Lower lobe of right lung (tissue), 2 donors: Measurements from ENCODE around the gene AFAP1L1. TPM values are rescaled to one million over a fixed set of nuclear protein-coding genes. Genes with fewer than 3 reads are reported as not detected.

Experiments
- ATAC-seq, 2 donors: fragments of 200-7000 bp; cut with Tn5 transposase; one replicate each; pipeline ENCODE4 v1.9.1; 2020 to 2022; ENCODE audit warnings: mild to moderate bottlenecking in 2 of 2, moderate library complexity in 2 of 2
- DNase-seq: peaks from one replicate; pipeline ENCODE4 v3.0.0-alpha.2; 2020
- H3K27ac ChIP-seq: fragments of 200-600 bp; one replicate; pipeline ENCODE4 v1.8.0; 2022
- H3K27me3 ChIP-seq: fragments of 200-600 bp; one replicate; pipeline ENCODE4 v1.8.0; 2022; ENCODE audit warnings: low read depth
- H3K36me3 ChIP-seq: fragments of 200-600 bp; one replicate; pipeline ENCODE4 v1.8.0; 2022; ENCODE audit warnings: mild to moderate bottlenecking
- H3K4me1 ChIP-seq: fragments of 200-600 bp; one replicate; pipeline ENCODE4 v1.8.0; 2022
- H3K4me3 ChIP-seq: fragments of 200-600 bp; one replicate; pipeline ENCODE4 v1.8.0; 2022; ENCODE audit warnings: mild to moderate bottlenecking
- H3K9me3 ChIP-seq: fragments of 200-600 bp; one replicate; pipeline ENCODE4 v1.8.0; 2022
- CTCF ChIP-seq: fragments of 200-600 bp; IDR thresholded peaks from one replicate; pipeline ENCODE4 v1.8.0; 2022; ENCODE audit warnings: antibody characterized with exemption, mild to moderate bottlenecking
- intact Hi-C: fragments of 100-400 bp; cut with DNase I; formaldehyde crosslinking; loops from one replicate; pipeline ENCODE4 v1.11.0; 2022
- total RNA-seq: library from RNA; stranded (reverse); fragmentation: NEBNext Ultra II Directional; extraction: Animal tissue kit (Norgen Biotek cat#: 25700); gene quantifications from one replicate; pipeline ENCODE4 v1.2.1, GENCODE V29; 2021
- donor health status: DM: no; HTN: yes; CAD: no; lungs with severe emphysema.

AFAP1L1 gene
- total RNA-seq, 1 donor from 2014 or later, result 26.6 TPM

GRCh38 chr5:149357370-149358293 lies 86.0 kb downstream of the AFAP1L1 start, which contains the start of gene PCYOX1L:
PCYOX1L (plus strand) TSS chr5:149358046; CDS start chr5:149358069, 23 bp downstream.
- ATAC-seq (peak; percentile 100), DNase-seq (peak; percentile 98)
- peaks cover 27% of the 10 kb centered on the region for H3K36me3 ChIP-seq
- no peak for TF ChIP-seq CTCF
- peak within 1 kb of the TSS; percentile 79 for H3K27ac ChIP-seq
- H3K4me1 ChIP-seq, result peaks cover 25% of the 10 kb centered on the region
- intact Hi-C loops, result no loop called here
- peak within 1 kb of the TSS; percentile 78 for H3K4me3 ChIP-seq
- H3K27me3 ChIP-seq, result no peaks in the 10 kb centered on the region
- H3K9me3 ChIP-seq, result no peaks in the 10 kb centered on the region

GRCh38 chr5:149358294-149358651 lies 86.6 kb downstream of the AFAP1L1 start:
- TF ChIP-seq CTCF, result no peak
- no peaks in the 10 kb centered on the region for H3K9me3 ChIP-seq
- H3K36me3 ChIP-seq, result peaks cover 20% of the 10 kb centered on the region
- H3K27me3 ChIP-seq, result no peaks in the 10 kb centered on the region
- H3K4me1 ChIP-seq, result peaks cover 25% of the 10 kb centered on the region
- DNase-seq (peak; percentile 61), ATAC-seq (peak; percentile 67 to 69)
- H3K4me3 ChIP-seq, result peak overlapping the region; percentile 78
- intact Hi-C loops, result no loop called here
- peak overlapping the region; percentile 79 for H3K27ac ChIP-seq

- no peak overlapping the region for H3K27ac ChIP-seq
- DNase-seq, result no peak
- H3K36me3 ChIP-seq, result peaks cover 13% of the 10 kb centered on the region
- no peak overlapping the region for H3K4me3 ChIP-seq
- H3K27me3 ChIP-seq, result no peaks in the 10 kb centered on the region
- H3K9me3 ChIP-seq, result no peaks in the 10 kb centered on the region
- intact Hi-C loops, result no loop called here
- no peak for TF ChIP-seq CTCF
- H3K4me1 ChIP-seq, result peaks cover 25% of the 10 kb centered on the region
- ATAC-seq, result no peak
Measured at GRCh38 chr5:149358868-149359495, 87.3 kb downstream of the AFAP1L1 start.

GRCh38 chr5:149360272-149360671 lies 88.6 kb downstream of the AFAP1L1 start:
- no peaks in the 10 kb centered on the region for H3K9me3 ChIP-seq
- ATAC-seq, result no peak
- no peaks in the 10 kb centered on the region for H3K27me3 ChIP-seq
- DNase-seq, result no peak
- H3K27ac ChIP-seq, result no peak overlapping the region
- peaks cover 1% of the 10 kb centered on the region for H3K36me3 ChIP-seq
- H3K4me3 ChIP-seq, result no peak overlapping the region
- H3K4me1 ChIP-seq, result peaks cover 25% of the 10 kb centered on the region
- intact Hi-C loops, result loop anchor here (10.0 kb wide), 1 partner anchor 45 kb away; no protein-coding TSS in a partner anchor
- TF ChIP-seq CTCF, result no peak

GRCh38 chr5:149362541-149362940 lies 90.9 kb downstream of the AFAP1L1 start:
- Histone ChIP-seq H3K9me3 (no peaks in the 10 kb centered on the region), H3K4me3 (no peak overlapping the region), H3K27ac (no peak overlapping the region), H3K36me3 (no peaks in the 10 kb centered on the region), H3K27me3 (no peaks in the 10 kb centered on the region), H3K4me1 (peaks cover 21% of the 10 kb centered on the region)
- DNase-seq (no peak), ATAC-seq (no peak)
- TF ChIP-seq CTCF, result no peak
- intact Hi-C loops, result loop anchor here (10.0 kb wide), 1 partner anchor 48 kb away; no protein-coding TSS in a partner anchor
